Duodenal mucosa (tissue), 2 donors: Measurements from ENCODE around the gene LTBR.
"Not testable (repeated sequence)": the region's sequence is repeated elsewhere in the genome, so short reads cannot be mapped to it uniquely, and the experiment has no call there.

Experiments used
- H3K27ac ChIP-seq: one replicate; pipeline ENCODE4 v1.7.0; 2013; ENCODE audit warnings: low read depth, low read length
- H3K27me3 ChIP-seq, 2 donors: one replicate each; pipeline ENCODE4 v1.7.0; 2013; ENCODE audit warnings: low read length in 2 of 2, control low read depth in 1 of 2; ENCODE audit not compliant: insufficient read depth in 2 of 2, control insufficient read depth in 1 of 2
- H3K36me3 ChIP-seq, 2 donors: one replicate each; pipeline ENCODE4 v1.7.0; 2013; ENCODE audit warnings: low read length in 2 of 2, control low read depth in 1 of 2; ENCODE audit not compliant: insufficient read depth in 2 of 2, control insufficient read depth in 1 of 2
- H3K4me1 ChIP-seq, 2 donors: one replicate each; pipeline ENCODE4 v1.7.0; 2013; ENCODE audit warnings: low read length in 2 of 2, control low read depth in 1 of 2; ENCODE audit not compliant: insufficient read depth in 2 of 2, control insufficient read depth in 1 of 2
- H3K4me3 ChIP-seq, 2 donors: one replicate each; pipeline ENCODE4 v1.7.0; 2013; ENCODE audit warnings: low read length in 2 of 2, low read depth in 1 of 2
- H3K9ac ChIP-seq, 2 donors: one replicate each; pipeline ENCODE4 v1.7.0; 2013; ENCODE audit warnings: low read length in 2 of 2, low read depth in 1 of 2
- H3K9me3 ChIP-seq, 2 donors: one replicate each; pipeline ENCODE4 v1.7.0; 2013; ENCODE audit warnings: low read length in 2 of 2, control low read depth in 1 of 2; ENCODE audit not compliant: control insufficient read depth in 1 of 2

The LTBR gene

GRCh38 chr12:6424866-6425265 lies 40.9 kb downstream of the LTBR start:
- Histone ChIP-seq H3K9ac (no peak overlapping the region), H3K9me3 (no peaks in the 10 kb centered on the region), H3K4me1 (peaks cover 13 to 23% of the 10 kb centered on the region in 2 donors), H3K27ac (no peak overlapping the region), H3K4me3 (no peak overlapping the region), H3K27me3 (no peaks in the 10 kb centered on the region), H3K36me3 (no peaks in the 10 kb centered on the region)

GRCh38 chr12:6425590-6426531 lies 41.9 kb downstream of the LTBR start:
- Histone ChIP-seq H3K36me3 (no peaks in the 10 kb centered on the region), H3K27me3 (no peaks in the 10 kb centered on the region), H3K4me3 (no peak overlapping the region), H3K9me3 (no peaks in the 10 kb centered on the region), H3K27ac (no peak overlapping the region), H3K9ac (peak overlapping the region in 1 of 2 donors; percentile 2), H3K4me1 (peaks cover 22 to 24% of the 10 kb centered on the region in 2 donors)

GRCh38 chr12:6426882-6427671 lies 43.1 kb downstream of the LTBR start:
- Histone ChIP-seq H3K9ac (no peak overlapping the region), H3K27ac (no peak overlapping the region), H3K36me3 (no peaks in the 10 kb centered on the region), H3K4me3 (no peak overlapping the region), H3K4me1 (peaks cover 24 to 28% of the 10 kb centered on the region in 2 donors), H3K9me3 (no peaks in the 10 kb centered on the region), H3K27me3 (no peaks in the 10 kb centered on the region)

- H3K9ac ChIP-seq, H3K4me3 ChIP-seq, H3K27ac ChIP-seq, H3K36me3 ChIP-seq, H3K9me3 ChIP-seq, H3K27me3 ChIP-seq: not testable (repeated sequence)
- peaks cover 24 to 28% of the 10 kb centered on the region in 2 donors for H3K4me1 ChIP-seq
Measured at GRCh38 chr12:6427796-6428195, 43.8 kb downstream of the LTBR start.

- Histone ChIP-seq H3K9me3 (no peaks in the 10 kb centered on the region), H3K27ac (no peak overlapping the region), H3K9ac (no peak overlapping the region), H3K27me3 (no peaks in the 10 kb centered on the region), H3K4me1 (peaks cover 24 to 28% of the 10 kb centered on the region in 2 donors), H3K4me3 (no peak overlapping the region), H3K36me3 (no peaks in the 10 kb centered on the region)
Measured at GRCh38 chr12:6428326-6428725, 44.4 kb downstream of the LTBR start.

GRCh38 chr12:6430124-6430989 lies 46.4 kb downstream of the LTBR start:
- H3K9me3 ChIP-seq, result no peaks in the 10 kb centered on the region
- H3K9ac ChIP-seq, result peak overlapping the region; percentile 12 to 38
- H3K4me1 ChIP-seq, result peaks cover 20 to 22% of the 10 kb centered on the region in 2 donors
- no peaks in the 10 kb centered on the region for H3K36me3 ChIP-seq
- no peaks in the 10 kb centered on the region for H3K27me3 ChIP-seq
- H3K4me3 ChIP-seq, result peak overlapping the region; percentile 11 to 38
- H3K27ac ChIP-seq, result peak overlapping the region; percentile 7

GRCh38 chr12:6432991-6433390 lies 49.0 kb downstream of the LTBR start:
- H3K9me3 ChIP-seq, result no peaks in the 10 kb centered on the region
- no peak overlapping the region for H3K27ac ChIP-seq
- H3K4me1 ChIP-seq, result peaks cover 11% of the 10 kb centered on the region in 2 donors
- no peak overlapping the region for H3K9ac ChIP-seq
- H3K4me3 ChIP-seq, result no peak overlapping the region
- no peaks in the 10 kb centered on the region for H3K27me3 ChIP-seq
- no peaks in the 10 kb centered on the region for H3K36me3 ChIP-seq

GRCh38 chr12:6434205-6435140 lies 50.5 kb downstream of the LTBR start:
- Histone ChIP-seq H3K27ac (no peak overlapping the region), H3K27me3 (no peaks in the 10 kb centered on the region), H3K9me3 (no peaks in the 10 kb centered on the region), H3K4me1 (peaks cover 11% of the 10 kb centered on the region in 2 donors), H3K4me3 (no peak overlapping the region), H3K9ac (no peak overlapping the region), H3K36me3 (no peaks in the 10 kb centered on the region)
